Sigmoid colon (tissue), 7 donors: ENCODE results near the gene ZNF718. TPM values are rescaled to one million over a fixed set of nuclear protein-coding genes. Genes with fewer than 3 reads are reported as not detected.
A peak's percentile ranks its signal among the peaks of the same experiment; 100 is the strongest.
"Not testable (repeated sequence)": the region's sequence is repeated elsewhere in the genome, so short reads cannot be mapped to it uniquely, and the experiment has no call there.

ENCODE experiments used
- DNase-seq: peaks from one replicate; pipeline ENCODE4 v3.0.0-alpha.2; 2019
- H3K27ac ChIP-seq, 4 donors: fragments of 200-600 bp; sonication (generic); one replicate each; pipeline ENCODE4 v1.5.1; 2016 to 2019; ENCODE audit warnings: mild to moderate bottlenecking in 1 of 4
- H3K27me3 ChIP-seq, 3 donors: fragments of 200-600 bp; sonication (generic); one replicate each; pipeline ENCODE4 v1.5.1; 2019; ENCODE audit warnings: mild to moderate bottlenecking in 1 of 3
- H3K36me3 ChIP-seq, 4 donors: fragments of 200-600 bp; sonication (generic); one replicate each; pipeline ENCODE4 v1.5.1; 2016 to 2019
- H3K4me1 ChIP-seq, 4 donors: fragments of 200-600 bp; sonication (generic); one replicate each; pipeline ENCODE4 v1.5.1; 2017 to 2019
- H3K4me3 ChIP-seq, 4 donors: fragments of 200-600 bp; sonication (generic); one replicate each; pipeline ENCODE4 v1.5.1; 2017 to 2019; ENCODE audit warnings: mild to moderate bottlenecking in 2 of 4, moderate library complexity in 1 of 4
- H3K9me3 ChIP-seq, 4 donors: fragments of 200-600 bp in 3 of 4; sonication (generic) in 3 of 4; one replicate each; pipeline versions ENCODE4 v1.5.1 to v1.6.1; 2013 to 2019
- EP300 ChIP-seq, 4 donors: sonication (generic); formaldehyde crosslinking; IDR thresholded peaks; one replicate each; pipeline ENCODE4 v1.6.1; 2017; ENCODE audit warnings: antibody characterized with exemption in 4 of 4
- POLR2A ChIP-seq, 2 donors: fragments of 450-650 bp; IDR thresholded peaks; one replicate each; pipeline ENCODE4 v1.6.1; 2016; ENCODE audit warnings: antibody characterized with exemption in 2 of 2, mild to moderate bottlenecking in 2 of 2, moderate library complexity in 2 of 2
- POLR2AphosphoS5 ChIP-seq, 4 donors: sonication (generic); formaldehyde crosslinking; IDR thresholded peaks; one replicate each; pipeline ENCODE4 v1.6.1; 2017; ENCODE audit warnings: antibody characterized with exemption in 4 of 4
- WGBS, 2 donors: extraction: QIAGEN DNeasy Blood & Tissue Kit; methylation state at CpG; one replicate each; pipeline ENCODE4 v1.1.7; 2013; 5-methylcytosine and 5-hydroxymethylcytosine counted together
- intact Hi-C: fragments of 100-400 bp; cut with DNase I; formaldehyde crosslinking; loops from one replicate; pipeline ENCODE4 v1.15.1; 2023
- polyA plus RNA-seq, 3 donors: library from polyadenylated mRNA; stranded (reverse); fragments of 200-250 nt; gene quantifications; one replicate each; pipeline ENCODE4 v1.2.3, GENCODE V29; 2013
- total RNA-seq, 4 donors: library from RNA; depleted of rRNA; stranded (reverse); fragments of >200 nt; gene quantifications; one replicate each; pipeline ENCODE4 v1.1.0, GENCODE V29; 2016
- TF ChIP-seq, protein P1 (sequence below), 4 experiments: fragments of 450-650 bp in 3 of 4; fragments of 200-600 bp in 1 of 4; IDR thresholded peaks; one replicate each; pipeline ENCODE4 v1.5.1; 2016 to 2019; ENCODE audit warnings: antibody characterized with exemption in 4 of 4, mild to moderate bottlenecking in 3 of 4, moderate library complexity in 2 of 4
- donor health status: healthy with polysubstance abuse.
- donor health status: Bipolar disorder and iron deficiency.
- donor health status: healthy.

The ZNF718 gene
- total and polyA plus RNA-seq, 7 donors = 1.2 to 13.2 (median 7.7) TPM

DNA sequence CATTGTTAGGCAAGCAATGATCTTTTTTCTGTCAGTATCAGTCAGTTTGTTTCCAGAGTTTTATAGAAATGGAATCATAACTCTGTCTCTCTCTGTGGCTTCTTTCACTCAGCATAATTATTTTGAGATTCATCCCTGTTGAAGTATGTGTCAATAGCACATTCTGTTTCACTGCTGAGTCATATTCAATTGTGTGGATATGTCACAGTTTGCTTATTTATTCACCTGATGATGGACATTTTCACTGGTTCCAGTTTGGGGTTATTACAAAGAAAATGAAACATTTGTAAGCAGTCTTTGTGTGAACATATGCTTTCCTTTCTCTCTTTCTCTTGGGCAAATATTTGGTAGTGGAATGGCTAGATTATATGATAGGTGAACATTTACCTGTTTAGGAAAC is 10.2 kb upstream of the ZNF718 start:
- TF ChIP-seq POLR2A (IDR thresholded peaks at IDR 0.05) = no peak
- TF ChIP-seq, protein P1, sequence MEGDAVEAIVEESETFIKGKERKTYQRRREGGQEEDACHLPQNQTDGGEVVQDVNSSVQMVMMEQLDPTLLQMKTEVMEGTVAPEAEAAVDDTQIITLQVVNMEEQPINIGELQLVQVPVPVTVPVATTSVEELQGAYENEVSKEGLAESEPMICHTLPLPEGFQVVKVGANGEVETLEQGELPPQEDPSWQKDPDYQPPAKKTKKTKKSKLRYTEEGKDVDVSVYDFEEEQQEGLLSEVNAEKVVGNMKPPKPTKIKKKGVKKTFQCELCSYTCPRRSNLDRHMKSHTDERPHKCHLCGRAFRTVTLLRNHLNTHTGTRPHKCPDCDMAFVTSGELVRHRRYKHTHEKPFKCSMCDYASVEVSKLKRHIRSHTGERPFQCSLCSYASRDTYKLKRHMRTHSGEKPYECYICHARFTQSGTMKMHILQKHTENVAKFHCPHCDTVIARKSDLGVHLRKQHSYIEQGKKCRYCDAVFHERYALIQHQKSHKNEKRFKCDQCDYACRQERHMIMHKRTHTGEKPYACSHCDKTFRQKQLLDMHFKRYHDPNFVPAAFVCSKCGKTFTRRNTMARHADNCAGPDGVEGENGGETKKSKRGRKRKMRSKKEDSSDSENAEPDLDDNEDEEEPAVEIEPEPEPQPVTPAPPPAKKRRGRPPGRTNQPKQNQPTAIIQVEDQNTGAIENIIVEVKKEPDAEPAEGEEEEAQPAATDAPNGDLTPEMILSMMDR (IDR thresholded peaks at IDR 0.05) = no peak
- TF ChIP-seq POLR2AphosphoS5 (IDR thresholded peaks at IDR 0.05) = no peak
- no peak for TF ChIP-seq EP300 (IDR thresholded peaks at IDR 0.05)
- no peak overlapping the region for H3K27ac ChIP-seq
- H3K4me1 ChIP-seq = no peaks in the 10 kb centered on the region
- H3K36me3 ChIP-seq = no peaks in the 10 kb centered on the region
- intact Hi-C loops = no loop called here
- H3K4me3 ChIP-seq = no peak overlapping the region
- DNase-seq = no peak
- H3K9me3 ChIP-seq = peaks cover 0 to 12% (median 0%) of the 10 kb centered on the region in 4 donors
- H3K27me3 ChIP-seq = peaks cover 0 to 16% (median 7%) of the 10 kb centered on the region in 3 donors

DNA sequence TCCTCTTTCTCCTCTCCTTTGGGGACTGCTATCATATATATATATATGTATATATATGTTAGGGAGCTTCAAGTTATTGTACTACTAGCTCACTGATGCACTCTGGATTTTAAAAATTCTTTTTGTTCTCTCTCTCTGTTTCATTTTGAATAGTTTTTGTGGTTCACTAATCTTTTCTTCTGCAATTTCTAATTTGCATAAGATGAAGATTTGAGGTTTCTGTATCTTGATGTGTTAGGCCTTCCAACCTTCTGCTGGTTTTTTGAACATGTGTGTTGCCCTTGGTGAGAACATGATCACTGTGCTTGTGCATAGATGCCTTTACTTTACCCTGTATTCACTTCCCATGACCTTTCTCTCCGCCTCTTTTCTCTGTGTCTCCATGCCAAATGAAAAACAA is 7.8 kb upstream of the ZNF718 start:
- DNase-seq = no peak
- TF ChIP-seq POLR2AphosphoS5 (IDR thresholded peaks at IDR 0.05) (no peak), POLR2A (IDR thresholded peaks at IDR 0.05) (no peak), EP300 (IDR thresholded peaks at IDR 0.05) (no peak)
- TF ChIP-seq, protein P1 (IDR thresholded peaks at IDR 0.05) = no peak
- no peaks in the 10 kb centered on the region for H3K36me3 ChIP-seq

DNA sequence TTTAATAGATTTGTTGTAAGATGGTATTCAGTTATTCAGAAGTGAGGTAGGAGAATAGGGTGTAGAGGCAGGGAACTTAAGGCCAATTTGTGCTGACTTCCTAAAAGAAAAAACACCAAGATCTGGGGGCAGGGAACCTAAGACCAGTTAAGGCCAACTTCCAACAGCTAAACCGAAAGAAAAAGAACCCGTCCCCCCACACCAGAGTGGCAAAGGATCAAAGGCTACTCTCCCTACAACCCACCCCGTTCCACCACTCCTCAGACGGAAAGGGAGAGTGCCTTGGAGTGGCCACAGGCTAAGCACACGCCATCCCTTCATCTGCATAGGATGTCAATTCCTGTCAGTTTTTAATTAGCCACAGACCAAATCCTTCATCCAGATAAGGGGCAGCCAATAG is 3.7 kb upstream of the ZNF718 start:
- Histone ChIP-seq H3K27me3 (no peaks in the 10 kb centered on the region), H3K9me3 (no peaks in the 10 kb centered on the region), H3K27ac (no peak overlapping the region), H3K4me3 (no peak overlapping the region), H3K36me3 (no peaks in the 10 kb centered on the region), H3K4me1 (peaks cover 0 to 5% (median 3%) of the 10 kb centered on the region in 4 donors)
- intact Hi-C loops = loop anchor here (5.0 kb wide), 2 partner anchors 122 to 217 kb away; partner anchors contain the start of gene ZNF141
- WGBS, 2 donors = 75 to 86% methylated on average over 5 of the region's 5 CpGs
- no peak for TF ChIP-seq POLR2A (IDR thresholded peaks at IDR 0.05)
- TF ChIP-seq POLR2AphosphoS5 (IDR thresholded peaks at IDR 0.05) = no peak
- no peak for TF ChIP-seq EP300 (IDR thresholded peaks at IDR 0.05)
- TF ChIP-seq, protein P1 (IDR thresholded peaks at IDR 0.05) = no peak
- no peak for DNase-seq

More for the DNA sequence above, 7.8 kb upstream of the ZNF718 start:
- Histone ChIP-seq H3K4me1 (no peaks in the 10 kb centered on the region), H3K4me3 (no peak overlapping the region), H3K9me3 (no peaks in the 10 kb centered on the region), H3K27ac (no peak overlapping the region), H3K27me3 (no peaks in the 10 kb centered on the region)
- intact Hi-C loops = no loop called here
- WGBS, 2 donors = 85 to 97% methylated on average over 1 of the region's 1 CpG

DNA sequence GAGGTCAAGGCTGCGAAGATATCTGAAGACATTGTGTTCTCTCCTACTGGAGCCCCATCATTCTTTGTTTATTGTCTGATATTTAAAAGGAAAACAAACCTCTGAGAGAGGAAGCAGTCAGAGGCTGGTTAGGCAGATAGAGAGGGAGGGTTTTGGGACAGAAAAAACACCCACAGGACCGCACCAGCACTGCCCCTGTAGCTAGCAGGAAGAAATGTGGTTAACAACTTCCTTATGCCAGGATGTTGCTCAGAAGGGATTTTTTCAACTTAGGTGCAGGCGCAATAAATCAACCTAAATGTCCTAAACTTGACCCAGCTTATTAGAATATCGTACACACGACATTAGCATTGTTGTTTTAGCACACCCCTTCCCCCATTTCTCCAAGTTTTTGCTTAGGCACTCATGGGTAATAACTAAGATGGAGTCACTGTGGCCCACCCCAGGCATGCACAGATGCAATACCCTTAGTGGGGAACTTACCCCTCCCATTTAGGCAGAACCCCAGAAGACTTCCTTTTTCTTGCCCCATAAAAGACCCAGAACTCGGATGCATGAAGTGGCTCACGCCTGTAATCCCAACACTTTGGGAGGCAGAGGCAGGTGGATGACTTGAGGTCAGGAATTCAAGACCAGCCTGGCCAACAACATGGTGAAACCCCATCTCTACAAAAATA is 2.8 kb upstream of the ZNF718 start:
- Histone ChIP-seq H3K4me1 (peaks cover 0 to 13% (median 11%) of the 10 kb centered on the region in 4 donors), H3K4me3 (no peak overlapping the region), H3K36me3 (peaks cover 0 to 2% (median 0%) of the 10 kb centered on the region in 4 donors), H3K9me3 (no peaks in the 10 kb centered on the region), H3K27me3 (no peaks in the 10 kb centered on the region), H3K27ac (no peak overlapping the region)
- intact Hi-C loops = loop anchor here (5.0 kb wide), 2 partner anchors 121 to 216 kb away; partner anchors contain the start of gene ZNF141
- TF ChIP-seq POLR2AphosphoS5 (IDR thresholded peaks at IDR 0.05) (no peak), EP300 (IDR thresholded peaks at IDR 0.05) (no peak), POLR2A (IDR thresholded peaks at IDR 0.05) (no peak)
- TF ChIP-seq, protein P1 (IDR thresholded peaks at IDR 0.05) = no peak
- DNase-seq = no peak
- WGBS, 2 donors = 46 to 85% methylated on average over 7 of the region's 7 CpGs

DNA sequence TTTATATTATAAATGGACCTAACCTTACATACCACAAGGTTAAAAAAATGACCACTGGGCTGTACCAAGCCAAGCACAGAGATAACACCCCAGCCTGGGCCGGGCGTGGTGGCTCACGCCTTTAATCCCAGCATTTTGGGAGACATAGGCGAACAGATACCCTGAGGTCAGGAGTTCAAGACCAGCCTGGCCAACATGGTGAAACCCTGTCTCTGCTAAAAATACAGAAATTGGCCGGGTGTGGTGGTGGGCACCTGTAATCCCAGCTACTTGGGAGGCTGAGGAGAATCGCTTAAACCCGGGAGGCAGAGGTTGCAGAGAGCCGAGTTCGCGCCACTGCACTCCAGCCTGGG is 403 bp upstream of the ZNF718 start:
- H3K27me3 ChIP-seq, H3K9me3 ChIP-seq, DNase-seq: not testable (repeated sequence)
- 44 to 50% methylated on average over 10 of the region's 10 CpGs for WGBS, 2 donors
- peak overlapping the region; percentile 88 to 90 (median 89) for H3K27ac ChIP-seq
- H3K4me1 ChIP-seq = peaks cover 0 to 13% (median 11%) of the 10 kb centered on the region in 4 donors
- H3K36me3 ChIP-seq = peaks cover 0 to 25% (median 11%) of the 10 kb centered on the region in 4 donors
- intact Hi-C loops = loop anchor here (5.0 kb wide), 2 partner anchors 118 to 213 kb away; partner anchors contain the start of gene ZNF141
- peak overlapping the region in 3 of 4 donors; percentile 71 to 85 (median 79) for H3K4me3 ChIP-seq
